SK-N-SH (cell line): Measurements from ENCODE around the gene SLAMF9. TPM values are rescaled to one million over a fixed set of nuclear protein-coding genes. Genes with fewer than 3 reads are reported as not detected.

Experiments
- CTCF ChIA-PET: fragments of 300-600, 350-600 bp; formaldehyde crosslinking; extraction: SDS; loops from one replicate; lab custom pipeline; 2021; lab: Yijun Ruan, JAX
- POLR2A ChIA-PET: fragments of 350-600 bp; sonication (Branson Sonifier 250); formaldehyde crosslinking; extraction: SDS; loops from one replicate; lab custom pipeline; 2020; ENCODE audit warnings: antibody characterized with exemption, inconsistent platforms; lab: Yijun Ruan, JAX
- DNase-seq: peaks from one replicate; pipeline ENCODE4 v3.0.0; 2012
- H2AFZ ChIP-seq: fragments of 200-600 bp; sonication (generic); 2 replicates; pipeline ENCODE4 v1.8.1; 2016; ENCODE audit warnings: antibody characterized with exemption, mild to moderate bottlenecking, low read depth
- H3F3A ChIP-seq: fragments of 200-600 bp; sonication (generic); replicated peaks from 2 replicates; pipeline ENCODE3; 2016; ENCODE audit warnings: antibody characterized with exemption, mild to moderate bottlenecking; ENCODE audit not compliant: insufficient read depth
- H3K27ac ChIP-seq, 2 experiments: fragments of 200-500 bp in 1 of 2; fragments of 200-600 bp in 1 of 2; sonication (Bioruptor generic) in 1 of 2; sonication (generic), shearing (Covaris generic) in 1 of 2; 2 replicates each; pipeline versions ENCODE4 v1.5.1 to v1.6.1; 2014 to 2016; ENCODE audit warnings: low read depth in 2 of 2, inconsistent platforms in 1 of 2, low read length in 1 of 2, mild to moderate bottlenecking in 1 of 2, mixed read lengths in 1 of 2
- H3K27me3 ChIP-seq: fragments of 200-600 bp; sonication (generic), shearing (Covaris generic); 2 replicates; pipeline ENCODE4 v1.6.1; 2016; ENCODE audit warnings: mixed run types; ENCODE audit not compliant: insufficient read depth
- H3K36me3 ChIP-seq, 2 experiments: fragments of 200-500 bp in 1 of 2; fragments of 200-600 bp in 1 of 2; sonication (Bioruptor generic) in 1 of 2; sonication (generic) in 1 of 2; replicated peaks in 1 of 2; 2 replicates each; pipeline versions ENCODE3 to v1.5.1; 2014 to 2016; ENCODE audit warnings: low read length in 1 of 2, mild to moderate bottlenecking in 1 of 2; ENCODE audit not compliant: insufficient read depth in 2 of 2, control insufficient read depth in 1 of 2
- H3K4me1 ChIP-seq, 2 experiments: fragments of 200-500 bp in 1 of 2; fragments of 200-600 bp in 1 of 2; sonication (Bioruptor generic) in 1 of 2; sonication (generic), shearing (Covaris generic) in 1 of 2; 2 replicates each; pipeline versions ENCODE4 v1.5.1 to v1.6.1; 2014 to 2016; ENCODE audit warnings: low read depth in 1 of 2, low read length in 1 of 2, mixed run types in 1 of 2; ENCODE audit not compliant: insufficient read depth in 2 of 2, control insufficient read depth in 1 of 2
- H3K4me2 ChIP-seq: fragments of 200-600 bp; sonication (generic), shearing (Covaris generic); 2 replicates; pipeline ENCODE4 v1.6.1; 2017; ENCODE audit warnings: mixed run types
- H3K4me3 ChIP-seq, 2 experiments: fragments of 200-500 bp in 1 of 2; fragments of 200-600 bp in 1 of 2; sonication (Bioruptor generic) in 1 of 2; sonication (generic), shearing (Covaris generic) in 1 of 2; 2 replicates each; pipeline versions ENCODE4 v1.5.1 to v1.8.1; 2014 to 2016; ENCODE audit warnings: low read depth in 2 of 2, inconsistent platforms in 1 of 2, low read length in 1 of 2, mild to moderate bottlenecking in 1 of 2, mixed read lengths in 1 of 2, moderate library complexity in 1 of 2
- H3K79me2 ChIP-seq: fragments of 200-600 bp; sonication (generic); 2 replicates; pipeline ENCODE4 v1.8.1; 2017; ENCODE audit warnings: mild to moderate bottlenecking; ENCODE audit not compliant: insufficient read depth
- H3K9ac ChIP-seq: fragments of 200-600 bp; sonication (generic); 2 replicates; pipeline ENCODE4 v1.6.1; 2017; ENCODE audit warnings: mixed run types
- H3K9me2 ChIP-seq: fragments of 200-600 bp; sonication (generic); 2 replicates; pipeline ENCODE4 v1.6.1; 2017; ENCODE audit warnings: mixed run types
- H3K9me3 ChIP-seq: fragments of 200-600 bp; sonication (generic); 2 replicates; pipeline ENCODE4 v1.6.1; 2017; ENCODE audit warnings: mixed run types, mild to moderate bottlenecking, moderate library complexity
- H4K20me1 ChIP-seq: fragments of 200-600 bp; sonication (generic); 2 replicates; pipeline ENCODE4 v1.6.1; 2017; ENCODE audit warnings: mild to moderate bottlenecking, mixed run types; ENCODE audit not compliant: insufficient read depth
- CHD2 ChIP-seq: fragments of 150-350 bp; IDR thresholded peaks from 2 replicates; pipeline ENCODE4 v1.6.1; 2018; ENCODE audit warnings: low read length; ENCODE audit not compliant: partially characterized antibody
- EP300 ChIP-seq, 2 experiments: IDR thresholded peaks; 2 replicates each; pipeline versions ENCODE4 v1.4.0 to v1.6.1; 2012; ENCODE audit warnings: borderline replicate concordance in 1 of 2, low read depth in 1 of 2, low read length in 1 of 2
- EZH2phosphoT487 ChIP-seq: fragments of 200-600 bp; sonication (generic); IDR thresholded peaks from 2 replicates; pipeline ENCODE4 v1.6.1; 2017; ENCODE audit warnings: low read depth, mixed run types, mild to moderate bottlenecking, antibody characterized with exemption, moderate library complexity, borderline replicate concordance
- FOXM1 ChIP-seq: IDR thresholded peaks from 2 replicates; pipeline ENCODE4 v1.4.0; 2012; ENCODE audit warnings: low read depth, mild to moderate bottlenecking
- GABPA ChIP-seq: IDR thresholded peaks from 2 replicates; pipeline ENCODE4 v1.4.0; 2012; ENCODE audit warnings: low read depth, mild to moderate bottlenecking
- IRF3 ChIP-seq: fragments of 150-350 bp; IDR thresholded peaks from 2 replicates; pipeline ENCODE4 v1.6.1; 2016; ENCODE audit warnings: mild to moderate bottlenecking, low read depth, low read length
- JUND ChIP-seq: IDR thresholded peaks from 2 replicates; pipeline ENCODE4 v1.4.0; 2012
- MEF2A ChIP-seq: IDR thresholded peaks from 2 replicates; pipeline ENCODE4 v1.4.0; 2012; ENCODE audit warnings: low read depth, borderline replicate concordance
- MXI1 ChIP-seq: IDR thresholded peaks from 2 replicates; pipeline ENCODE4 v1.6.1; 2012; ENCODE audit warnings: mild to moderate bottlenecking, low read depth, low read length, improper control_type of control experiment
- NFIC ChIP-seq: IDR thresholded peaks from 2 replicates; pipeline ENCODE4 v1.4.0; 2012; ENCODE audit warnings: borderline replicate concordance
- PBX3 ChIP-seq: IDR thresholded peaks from 2 replicates; pipeline ENCODE4; 2012
- POLR2AphosphoS5 ChIP-seq: IDR thresholded peaks from 2 replicates; pipeline ENCODE4 v1.6.1; 2012; ENCODE audit warnings: low read depth, low read length
- RCOR1 ChIP-seq: fragments of 150-350 bp; IDR thresholded peaks from 2 replicates; pipeline ENCODE4 v1.6.1; 2017; ENCODE audit warnings: antibody characterized with exemption, low read length
- REST ChIP-seq: IDR thresholded peaks from 2 replicates; pipeline ENCODE4 v1.6.1; 2012; ENCODE audit warnings: mild to moderate bottlenecking, low read depth, low read length, moderate library complexity
- SIN3A ChIP-seq: IDR thresholded peaks from 2 replicates; pipeline ENCODE4 v1.6.1; 2012; ENCODE audit warnings: low read depth, mild to moderate bottlenecking, low read length, moderate library complexity, borderline replicate concordance
- SMC3 ChIP-seq: IDR thresholded peaks from 2 replicates; pipeline ENCODE4 v1.6.1; 2012; ENCODE audit warnings: low read depth, low read length, improper control_type of control experiment
- TAF1 ChIP-seq: IDR thresholded peaks from 2 replicates; pipeline ENCODE4 v1.6.1; 2012; ENCODE audit warnings: low read depth, mild to moderate bottlenecking, low read length, moderate library complexity, borderline replicate concordance
- TCF12 ChIP-seq: IDR thresholded peaks from 2 replicates; pipeline ENCODE4 v1.4.0; 2012
- USF2 ChIP-seq: fragments of 150-350 bp; IDR thresholded peaks from 2 replicates; pipeline ENCODE4 v1.6.1; 2017; ENCODE audit warnings: antibody characterized with exemption, low read length, low read depth, borderline replicate concordance
- YY1 ChIP-seq: IDR thresholded peaks from 2 replicates; pipeline ENCODE4 v1.4.0; 2012; ENCODE audit warnings: low read depth, mild to moderate bottlenecking
- ZBTB33 ChIP-seq: IDR thresholded peaks from 2 replicates; pipeline ENCODE4 v1.4.0; 2012; ENCODE audit warnings: low read depth, borderline replicate concordance
- WGBS: methylation state at CpG from one replicate; pipeline ENCODE4 v1.1.6; 2017; ENCODE audit warnings: low lambda C conversion rate; 5-methylcytosine and 5-hydroxymethylcytosine counted together
- polyA plus RNA-seq, 3 experiments: library from polyadenylated mRNA; depleted of rRNA; stranded (reverse); fragments of >200 nt; gene quantifications; 2 replicates each; pipeline ENCODE4 v1.2.3, GENCODE V29; 2012

Gene SLAMF9
- polyA plus RNA-seq, 1 of the 3 experiments (the other 2 are of a cell fraction): 0.12 TPM

- no peak for TF ChIP-seq SMC3
- no peak for TF ChIP-seq JUND
- TF ChIP-seq REST: no peak
- TF ChIP-seq GABPA: no peak
- TF ChIP-seq EP300 (IDR thresholded peaks at IDR 0.05; ENCODE audit: borderline replicate concordance in 1 of 2, low read depth in 1 of 2, low read length in 1 of 2): no peak
- no peak for TF ChIP-seq CHD2
- TF ChIP-seq MEF2A: no peak
- no peak for TF ChIP-seq FOXM1
Observed at GRCh38 chr1:159931795-159932173, 22.3 kb downstream of the SLAMF9 start (continued).

- no peaks in the 10 kb centered on the region for H3K27me3 ChIP-seq
- H3K79me2 ChIP-seq: peaks cover under 1% of the 10 kb centered on the region; the same call in 1 of the 2 replicates
- no peaks in the 10 kb centered on the region for H3F3A ChIP-seq
- no peak overlapping the region for H3K4me2 ChIP-seq
- no peaks in the 10 kb centered on the region for H3K36me3 ChIP-seq
- POLR2A ChIA-PET: no interaction called here
- no peak overlapping the region for H3K4me3 ChIP-seq
- no peak overlapping the region for H3K9ac ChIP-seq
- no peak overlapping the region for H2AFZ ChIP-seq
- 87% methylated on average over 5 of the region's 13 CpGs for WGBS
- H4K20me1 ChIP-seq: no peaks in the 10 kb centered on the region
- no peaks in the 10 kb centered on the region for H3K9me2 ChIP-seq
- H3K27ac ChIP-seq: no peak overlapping the region
- H3K4me1 ChIP-seq: peaks cover 0 to 1% of the 10 kb centered on the region in 2 experiments; a peak in 1 of 4 replicates
- CTCF ChIA-PET: interaction anchor here (1.0 to 22.3 kb wide), 3 partner anchors 43 to 151 kb away, joined by 3 to 460 read pairs (median 3); partner anchors contain the start of gene DUSP23
- no peak for DNase-seq
- no peaks in the 10 kb centered on the region for H3K9me3 ChIP-seq
- TF ChIP-seq RCOR1 (no peak), USF2 (no peak), IRF3 (no peak), POLR2AphosphoS5 (no peak), EZH2phosphoT487 (no peak), MXI1 (no peak), SIN3A (no peak), CHD2 (no peak), YY1 (no peak), ZBTB33 (no peak), TCF12 (no peak), NFIC (no peak), TAF1 (no peak), PBX3 (no peak)
Observed at GRCh38 chr1:159931101-159931794, 22.8 kb downstream of the SLAMF9 start.
